ENCODE results near the gene OR52K1.
"Not testable (repeated sequence)": the region's sequence is repeated elsewhere in the genome, so short reads cannot be mapped to it uniquely, and the experiment has no call there.

OR52K1 gene

GRCh38 chr11:4484310-4484709 is 1.9 kb downstream of the OR52K1 start:
- Histone ChIP-seq H3K27me3 (ENCODE audit: control insufficient read depth in 1 of 2, insufficient read depth in 2 of 2, low read length in 2 of 2) (no peaks in the 10 kb centered on the region), H3K27ac (ENCODE audit: low read depth, low read length) (no peak overlapping the region), H3K4me1 (ENCODE audit: control insufficient read depth in 1 of 2, insufficient read depth in 2 of 2, low read length in 2 of 2) (no peaks in the 10 kb centered on the region), H3K36me3 (ENCODE audit: control insufficient read depth in 1 of 2, insufficient read depth in 2 of 2, low read length in 2 of 2) (no peaks in the 10 kb centered on the region), H3K9me3 (ENCODE audit: control insufficient read depth in 1 of 2, low read length in 2 of 2) (no peaks in the 10 kb centered on the region), H3K4me3 (ENCODE audit: low read depth in 1 of 2, low read length in 2 of 2) (no peak overlapping the region), H3K9ac (ENCODE audit: low read depth in 1 of 2, low read length in 2 of 2) (no peak overlapping the region)

DNA sequence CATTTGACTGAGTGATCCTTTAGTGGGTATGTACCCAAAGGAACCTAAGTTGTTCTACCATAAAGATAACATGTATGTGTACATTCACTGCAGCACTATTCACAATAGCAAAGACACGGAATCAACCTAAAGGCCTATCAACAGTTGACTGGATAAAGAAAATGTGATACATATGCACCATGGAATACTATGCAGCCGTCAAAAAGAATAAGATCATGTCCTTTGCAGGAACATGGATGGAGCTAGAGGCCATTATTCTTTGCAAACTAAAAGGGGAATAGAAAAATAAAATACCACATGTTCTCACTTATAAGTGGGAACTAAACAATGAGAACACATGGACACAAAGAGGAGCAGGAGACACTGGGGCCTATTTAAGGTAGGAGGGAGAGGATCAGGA is 9.0 kb downstream of the OR52K1 start:
- peaks cover 14 to 17% of the 10 kb centered on the region in 2 donors for H3K27me3 ChIP-seq (ENCODE audit: control insufficient read depth in 1 of 2, insufficient read depth in 2 of 2, low read length in 2 of 2)
- H3K9me3 ChIP-seq (ENCODE audit: control insufficient read depth in 1 of 2, low read length in 2 of 2); H3K27ac ChIP-seq (ENCODE audit: low read depth, low read length); H3K36me3 ChIP-seq (ENCODE audit: control insufficient read depth in 1 of 2, insufficient read depth in 2 of 2, low read length in 2 of 2); H3K4me1 ChIP-seq (ENCODE audit: control insufficient read depth in 1 of 2, insufficient read depth in 2 of 2, low read length in 2 of 2); H3K9ac ChIP-seq (ENCODE audit: low read depth in 1 of 2, low read length in 2 of 2); H3K4me3 ChIP-seq (ENCODE audit: low read depth in 1 of 2, low read length in 2 of 2): not testable (repeated sequence)

DNA sequence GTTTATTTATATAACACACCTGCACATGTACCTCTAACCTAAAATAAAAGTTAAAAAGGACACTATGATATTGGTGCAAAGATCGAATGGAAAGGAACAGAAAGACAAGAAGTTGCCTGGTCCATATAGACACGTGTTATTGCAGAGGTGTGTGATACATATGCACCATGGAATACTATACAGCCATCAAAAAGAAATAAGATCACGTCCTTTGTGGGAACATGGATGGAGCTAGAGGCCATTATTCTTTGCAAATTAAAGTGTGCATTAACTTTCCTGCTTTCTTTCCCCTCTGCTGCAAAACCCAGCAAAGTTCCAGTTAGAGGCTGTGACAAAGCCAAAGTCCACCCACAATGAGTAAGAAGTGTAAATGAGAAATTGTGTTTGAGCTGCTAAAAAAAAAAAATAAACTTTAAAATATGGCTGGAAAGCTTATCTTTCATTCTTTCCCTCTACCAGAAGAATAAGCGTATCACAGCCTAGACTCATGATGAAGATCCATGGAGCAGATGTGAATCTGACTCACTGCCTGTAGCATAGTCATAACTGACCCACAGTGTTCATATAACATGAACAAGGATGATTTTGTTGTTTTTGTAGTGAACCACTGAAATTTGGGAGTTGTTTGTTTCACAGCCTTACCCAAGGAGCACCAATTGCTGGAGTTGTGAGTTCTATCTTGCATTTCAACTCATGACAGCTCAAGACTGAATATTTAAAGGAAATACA is 9.6 kb downstream of the OR52K1 start:
- H3K27me3 ChIP-seq (ENCODE audit: control insufficient read depth in 1 of 2, insufficient read depth in 2 of 2, low read length in 2 of 2) = peaks cover 20 to 23% of the 10 kb centered on the region in 2 donors

DNA sequence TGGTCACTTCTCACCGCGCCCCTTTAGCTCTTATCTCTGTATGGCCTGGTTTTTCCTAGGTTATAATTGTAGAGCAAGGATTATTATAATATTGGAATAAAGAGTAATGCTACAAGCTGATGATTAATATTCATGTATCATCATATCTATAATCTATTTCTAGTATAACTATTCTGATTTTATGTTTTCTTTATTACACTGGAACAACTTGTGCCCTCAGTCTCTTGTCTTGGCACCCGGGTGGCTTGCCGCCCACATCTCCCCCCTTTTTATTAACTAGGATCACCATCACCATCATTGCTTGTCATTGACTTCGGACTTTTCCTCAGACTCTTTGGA is 11.0 kb downstream of the OR52K1 start:
- no peaks in the 10 kb centered on the region for H3K9me3 ChIP-seq (ENCODE audit: control insufficient read depth in 1 of 2, low read length in 2 of 2)
- H3K4me3 ChIP-seq (ENCODE audit: low read depth in 1 of 2, low read length in 2 of 2) = no peak overlapping the region
- no peak overlapping the region for H3K9ac ChIP-seq (ENCODE audit: low read depth in 1 of 2, low read length in 2 of 2)
- H3K36me3 ChIP-seq (ENCODE audit: control insufficient read depth in 1 of 2, insufficient read depth in 2 of 2, low read length in 2 of 2) = no peaks in the 10 kb centered on the region
- H3K27me3 ChIP-seq (ENCODE audit: control insufficient read depth in 1 of 2, insufficient read depth in 2 of 2, low read length in 2 of 2) = peaks cover 22 to 29% of the 10 kb centered on the region in 2 donors
- H3K4me1 ChIP-seq (ENCODE audit: control insufficient read depth in 1 of 2, insufficient read depth in 2 of 2, low read length in 2 of 2) = no peaks in the 10 kb centered on the region
- H3K27ac ChIP-seq (ENCODE audit: low read depth, low read length) = no peak overlapping the region

More for the DNA sequence above, 9.6 kb downstream of the OR52K1 start:
- Histone ChIP-seq H3K4me3 (ENCODE audit: low read depth in 1 of 2, low read length in 2 of 2) (no peak overlapping the region), H3K27ac (ENCODE audit: low read depth, low read length) (no peak overlapping the region), H3K4me1 (ENCODE audit: control insufficient read depth in 1 of 2, insufficient read depth in 2 of 2, low read length in 2 of 2) (no peaks in the 10 kb centered on the region), H3K9me3 (ENCODE audit: control insufficient read depth in 1 of 2, low read length in 2 of 2) (no peaks in the 10 kb centered on the region), H3K9ac (ENCODE audit: low read depth in 1 of 2, low read length in 2 of 2) (no peak overlapping the region), H3K36me3 (ENCODE audit: control insufficient read depth in 1 of 2, insufficient read depth in 2 of 2, low read length in 2 of 2) (no peaks in the 10 kb centered on the region)

DNA sequence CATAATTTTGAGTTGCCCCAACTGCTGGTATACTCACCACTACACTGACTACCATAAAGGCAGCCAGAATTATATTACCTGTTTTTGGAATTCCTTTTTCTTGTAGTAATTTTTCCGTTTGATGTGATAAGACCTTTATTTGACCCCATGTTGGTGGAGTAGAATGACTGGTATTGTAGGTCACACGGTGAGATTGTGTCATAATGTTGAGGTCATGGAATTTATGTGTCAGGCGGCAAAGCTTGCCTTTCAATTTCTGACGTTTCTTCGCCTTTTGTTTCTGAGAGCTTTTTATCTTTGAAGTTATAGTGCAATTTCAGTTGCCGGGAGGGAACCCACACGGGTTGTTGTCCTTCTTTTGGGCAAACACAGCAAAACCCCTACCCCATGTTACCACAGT is 13.0 kb downstream of the OR52K1 start:
- Histone ChIP-seq H3K36me3 (ENCODE audit: control insufficient read depth in 1 of 2, insufficient read depth in 2 of 2, low read length in 2 of 2) (no peaks in the 10 kb centered on the region), H3K4me1 (ENCODE audit: control insufficient read depth in 1 of 2, insufficient read depth in 2 of 2, low read length in 2 of 2) (no peaks in the 10 kb centered on the region), H3K4me3 (ENCODE audit: low read depth in 1 of 2, low read length in 2 of 2) (no peak overlapping the region), H3K27ac (ENCODE audit: low read depth, low read length) (no peak overlapping the region), H3K9ac (ENCODE audit: low read depth in 1 of 2, low read length in 2 of 2) (no peak overlapping the region), H3K27me3 (ENCODE audit: control insufficient read depth in 1 of 2, insufficient read depth in 2 of 2, low read length in 2 of 2) (peaks cover 22 to 29% of the 10 kb centered on the region in 2 donors), H3K9me3 (ENCODE audit: control insufficient read depth in 1 of 2, low read length in 2 of 2) (no peaks in the 10 kb centered on the region)

- Histone ChIP-seq H3K4me3 (ENCODE audit: low read depth in 1 of 2, low read length in 2 of 2) (no peak overlapping the region), H3K9me3 (ENCODE audit: control insufficient read depth in 1 of 2, low read length in 2 of 2) (no peaks in the 10 kb centered on the region), H3K4me1 (ENCODE audit: control insufficient read depth in 1 of 2, insufficient read depth in 2 of 2, low read length in 2 of 2) (no peaks in the 10 kb centered on the region), H3K36me3 (ENCODE audit: control insufficient read depth in 1 of 2, insufficient read depth in 2 of 2, low read length in 2 of 2) (no peaks in the 10 kb centered on the region), H3K9ac (ENCODE audit: low read depth in 1 of 2, low read length in 2 of 2) (no peak overlapping the region), H3K27me3 (ENCODE audit: control insufficient read depth in 1 of 2, insufficient read depth in 2 of 2, low read length in 2 of 2) (peaks cover 22 to 29% of the 10 kb centered on the region in 2 donors), H3K27ac (ENCODE audit: low read depth, low read length) (no peak overlapping the region)
These were observed 13.5 kb downstream of the OR52K1 start for GRCh38 chr11:4495986-4496385.

GRCh38 chr11:4496557-4497248 is 14.3 kb downstream of the OR52K1 start:
- H3K9me3 ChIP-seq (ENCODE audit: control insufficient read depth in 1 of 2, low read length in 2 of 2) = no peaks in the 10 kb centered on the region
- H3K27me3 ChIP-seq (ENCODE audit: control insufficient read depth in 1 of 2, insufficient read depth in 2 of 2, low read length in 2 of 2) = peaks cover 22 to 29% of the 10 kb centered on the region in 2 donors
- no peak overlapping the region for H3K9ac ChIP-seq (ENCODE audit: low read depth in 1 of 2, low read length in 2 of 2)
- no peaks in the 10 kb centered on the region for H3K36me3 ChIP-seq (ENCODE audit: control insufficient read depth in 1 of 2, insufficient read depth in 2 of 2, low read length in 2 of 2)
- H3K4me3 ChIP-seq (ENCODE audit: low read depth in 1 of 2, low read length in 2 of 2) = no peak overlapping the region
- no peak overlapping the region for H3K27ac ChIP-seq (ENCODE audit: low read depth, low read length)
- H3K4me1 ChIP-seq (ENCODE audit: control insufficient read depth in 1 of 2, insufficient read depth in 2 of 2, low read length in 2 of 2) = no peaks in the 10 kb centered on the region

DNA sequence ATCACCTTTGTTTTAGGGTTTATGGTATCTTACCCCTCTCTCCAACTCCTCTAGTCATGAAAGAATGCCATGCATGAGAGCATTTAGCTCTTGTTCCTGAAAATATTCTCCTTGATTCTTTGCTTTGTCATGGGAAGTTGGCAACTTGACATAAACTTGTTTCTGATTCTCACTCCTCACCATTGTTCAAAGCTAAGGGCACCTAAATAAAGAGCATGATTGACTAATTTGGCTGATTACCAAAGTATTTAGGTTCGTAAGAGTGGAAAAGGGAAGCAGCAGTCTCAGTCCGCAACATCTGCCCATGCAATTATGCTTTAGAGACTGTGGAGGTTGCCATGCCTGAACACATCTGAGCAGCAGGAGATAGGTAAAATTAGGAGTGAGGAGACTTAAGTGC is 26.4 kb downstream of the OR52K1 start:
- H3K27ac ChIP-seq (ENCODE audit: low read depth, low read length) = no peak overlapping the region
- no peaks in the 10 kb centered on the region for H3K9me3 ChIP-seq (ENCODE audit: control insufficient read depth in 1 of 2, low read length in 2 of 2)
- no peaks in the 10 kb centered on the region for H3K36me3 ChIP-seq (ENCODE audit: control insufficient read depth in 1 of 2, insufficient read depth in 2 of 2, low read length in 2 of 2)
- H3K4me1 ChIP-seq (ENCODE audit: control insufficient read depth in 1 of 2, insufficient read depth in 2 of 2, low read length in 2 of 2) = no peaks in the 10 kb centered on the region
- no peaks in the 10 kb centered on the region for H3K27me3 ChIP-seq (ENCODE audit: control insufficient read depth in 1 of 2, insufficient read depth in 2 of 2, low read length in 2 of 2)
- no peak overlapping the region for H3K9ac ChIP-seq (ENCODE audit: low read depth in 1 of 2, low read length in 2 of 2)
- H3K4me3 ChIP-seq (ENCODE audit: low read depth in 1 of 2, low read length in 2 of 2) = no peak overlapping the region

- no peaks in the 10 kb centered on the region for H3K4me1 ChIP-seq (ENCODE audit: control insufficient read depth in 1 of 2, insufficient read depth in 2 of 2, low read length in 2 of 2)
- H3K36me3 ChIP-seq (ENCODE audit: control insufficient read depth in 1 of 2, insufficient read depth in 2 of 2, low read length in 2 of 2) = no peaks in the 10 kb centered on the region
- H3K9me3 ChIP-seq (ENCODE audit: control insufficient read depth in 1 of 2, low read length in 2 of 2) = no peaks in the 10 kb centered on the region
- no peak overlapping the region for H3K4me3 ChIP-seq (ENCODE audit: low read depth in 1 of 2, low read length in 2 of 2)
- H3K27me3 ChIP-seq (ENCODE audit: control insufficient read depth in 1 of 2, insufficient read depth in 2 of 2, low read length in 2 of 2) = no peaks in the 10 kb centered on the region
- H3K9ac ChIP-seq (ENCODE audit: low read depth in 1 of 2, low read length in 2 of 2) = no peak overlapping the region
- no peak overlapping the region for H3K27ac ChIP-seq (ENCODE audit: low read depth, low read length)
These were observed 29.1 kb downstream of the OR52K1 start for GRCh38 chr11:4511282-4512245.

DNA sequence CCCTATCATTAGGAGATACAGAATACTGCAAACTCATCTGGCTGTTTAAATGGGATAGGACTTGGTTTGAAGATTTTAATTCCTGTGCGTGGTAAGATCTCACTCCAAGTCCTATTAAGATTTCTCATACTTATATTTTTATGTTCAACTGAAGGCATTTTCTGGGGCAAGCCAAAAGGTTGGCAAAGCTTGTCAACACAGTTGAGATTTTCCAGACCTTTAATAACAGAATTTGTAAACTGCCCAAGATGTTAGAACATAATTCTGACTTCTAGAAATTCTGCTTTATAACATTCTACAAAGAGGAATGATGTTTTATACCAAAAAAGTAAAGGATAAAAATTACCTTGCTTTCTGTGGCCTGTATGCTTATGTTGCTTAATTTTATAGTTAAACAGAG is 31.8 kb downstream of the OR52K1 start:
- Histone ChIP-seq H3K36me3 (ENCODE audit: control insufficient read depth in 1 of 2, insufficient read depth in 2 of 2, low read length in 2 of 2) (no peaks in the 10 kb centered on the region), H3K9me3 (ENCODE audit: control insufficient read depth in 1 of 2, low read length in 2 of 2) (no peaks in the 10 kb centered on the region), H3K27ac (ENCODE audit: low read depth, low read length) (no peak overlapping the region), H3K9ac (ENCODE audit: low read depth in 1 of 2, low read length in 2 of 2) (no peak overlapping the region), H3K4me3 (ENCODE audit: low read depth in 1 of 2, low read length in 2 of 2) (no peak overlapping the region), H3K27me3 (ENCODE audit: control insufficient read depth in 1 of 2, insufficient read depth in 2 of 2, low read length in 2 of 2) (no peaks in the 10 kb centered on the region), H3K4me1 (ENCODE audit: control insufficient read depth in 1 of 2, insufficient read depth in 2 of 2, low read length in 2 of 2) (no peaks in the 10 kb centered on the region)
